ENCODE measurements around the gene GLB1L2. TPM values are rescaled to one million over a fixed set of nuclear protein-coding genes. Genes with fewer than 3 reads are reported as not detected.

Gene GLB1L2
- total and polyA plus RNA-seq, 7 donors, result 4.2 to 108 (median 30.8) TPM

GRCh38 chr11:134388590-134388989 is 56.8 kb downstream of the GLB1L2 start:
- peaks cover 0 to 69% (median 0%) of the 10 kb centered on the region in 3 donors for H3K27me3 ChIP-seq
- H3K9me3 ChIP-seq, result no peaks in the 10 kb centered on the region
- no peaks in the 10 kb centered on the region for H3K4me1 ChIP-seq
- H3K36me3 ChIP-seq, result no peaks in the 10 kb centered on the region
- DNase-seq, result no peak
- intact Hi-C loops (cut with DNase I), result no loop called here
- no peak overlapping the region for H3K27ac ChIP-seq
- 83 to 84% methylated on average over 4 of the region's 4 CpGs for WGBS, 2 donors
- TF ChIP-seq POLR2AphosphoS5 (IDR thresholded peaks at IDR 0.05) (no peak), POLR2A (IDR thresholded peaks at IDR 0.05) (no peak), EP300 (IDR thresholded peaks at IDR 0.05) (no peak), CTCF (IDR thresholded peaks at IDR 0.05) (no peak)
- no peak overlapping the region for H3K4me3 ChIP-seq

- Histone ChIP-seq H3K4me3 (no peak overlapping the region), H3K27me3 (peaks cover 0 to 77% (median 0%) of the 10 kb centered on the region in 3 donors), H3K36me3 (no peaks in the 10 kb centered on the region), H3K9me3 (no peaks in the 10 kb centered on the region), H3K27ac (no peak overlapping the region), H3K4me1 (no peaks in the 10 kb centered on the region)
- no peak for TF ChIP-seq EP300 (IDR thresholded peaks at IDR 0.05)
- no peak for TF ChIP-seq POLR2A (IDR thresholded peaks at IDR 0.05)
- no peak for TF ChIP-seq POLR2AphosphoS5 (IDR thresholded peaks at IDR 0.05)
- no peak for TF ChIP-seq CTCF (IDR thresholded peaks at IDR 0.05)
- DNase-seq, result no peak
- 91 to 92% methylated on average over 25 of the region's 25 CpGs for WGBS, 2 donors
- intact Hi-C loops (cut with DNase I), result no loop called here
Observed at GRCh38 chr11:134389464-134390180, 57.8 kb downstream of the GLB1L2 start.

GRCh38 chr11:134390706-134391569 is 59.1 kb downstream of the GLB1L2 start:
- H3K9me3 ChIP-seq, result no peaks in the 10 kb centered on the region
- WGBS, 2 donors, result 72 to 78% methylated on average over 15 of the region's 15 CpGs
- no peak overlapping the region for H3K27ac ChIP-seq
- no peaks in the 10 kb centered on the region for H3K4me1 ChIP-seq
- no peak for TF ChIP-seq POLR2A (IDR thresholded peaks at IDR 0.05)
- TF ChIP-seq CTCF (IDR thresholded peaks at IDR 0.05), result no peak
- TF ChIP-seq POLR2AphosphoS5 (IDR thresholded peaks at IDR 0.05), result no peak
- TF ChIP-seq EP300 (IDR thresholded peaks at IDR 0.05), result no peak
- no peak for DNase-seq
- H3K4me3 ChIP-seq, result no peak overlapping the region
- no peaks in the 10 kb centered on the region for H3K36me3 ChIP-seq
- H3K27me3 ChIP-seq, result peaks cover 0 to 78% (median 0%) of the 10 kb centered on the region in 3 donors
- intact Hi-C loops (cut with DNase I), result no loop called here

- WGBS, 2 donors, result 75 to 85% methylated on average over 13 of the region's 13 CpGs
- TF ChIP-seq POLR2A (IDR thresholded peaks at IDR 0.05) (no peak), CTCF (IDR thresholded peaks at IDR 0.05) (no peak), EP300 (IDR thresholded peaks at IDR 0.05) (no peak), POLR2AphosphoS5 (IDR thresholded peaks at IDR 0.05) (no peak)
- Histone ChIP-seq H3K27me3 (peaks cover 0 to 79% (median 0%) of the 10 kb centered on the region in 3 donors), H3K4me3 (no peak overlapping the region), H3K27ac (no peak overlapping the region), H3K36me3 (no peaks in the 10 kb centered on the region), H3K4me1 (no peaks in the 10 kb centered on the region), H3K9me3 (no peaks in the 10 kb centered on the region)
- no peak for DNase-seq
- intact Hi-C loops (cut with DNase I), result no loop called here
Observed at GRCh38 chr11:134391656-134392055, 59.9 kb downstream of the GLB1L2 start.

Measured in sigmoid colon (tissue), 7 donors.